HuH-7.5 (cell line): ENCODE measurements around the gene LDLR.
"Not testable (repeated sequence)": the region's sequence is repeated elsewhere in the genome, so short reads cannot be mapped to it uniquely, and the experiment has no call there.

Experiments
- DNase-seq: peaks from one replicate; pipeline ENCODE4 v3.0.0; 2011; ENCODE audit warnings: low spot score

Gene LDLR

GRCh38 chr19:11073568-11073967 is 15.7 kb upstream of the LDLR start:
- no peak for DNase-seq

- not testable (repeated sequence) for DNase-seq
Observed at GRCh38 chr19:11076792-11077191, 12.5 kb upstream of the LDLR start.

DNA sequence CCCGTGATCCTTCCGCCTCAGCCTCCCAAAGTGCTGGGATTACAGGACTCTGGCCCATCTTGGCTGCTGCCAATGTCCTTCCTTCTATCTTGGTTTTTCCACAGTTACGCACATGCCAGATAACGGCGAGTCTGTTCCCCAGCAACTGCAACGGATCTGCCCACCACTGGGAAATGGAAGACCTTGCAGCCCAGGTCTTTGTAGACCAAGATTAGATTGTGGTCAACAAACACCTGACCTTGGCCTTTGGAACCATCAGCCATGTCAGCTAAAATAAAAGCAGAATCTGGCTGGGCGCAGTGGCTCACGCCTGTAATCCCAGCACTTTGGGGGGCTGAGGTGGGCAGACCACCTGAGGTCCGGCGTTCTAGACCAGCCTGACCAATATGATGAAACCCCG is 10.4 kb upstream of the LDLR start:
- DNase-seq, result no peak

DNA sequence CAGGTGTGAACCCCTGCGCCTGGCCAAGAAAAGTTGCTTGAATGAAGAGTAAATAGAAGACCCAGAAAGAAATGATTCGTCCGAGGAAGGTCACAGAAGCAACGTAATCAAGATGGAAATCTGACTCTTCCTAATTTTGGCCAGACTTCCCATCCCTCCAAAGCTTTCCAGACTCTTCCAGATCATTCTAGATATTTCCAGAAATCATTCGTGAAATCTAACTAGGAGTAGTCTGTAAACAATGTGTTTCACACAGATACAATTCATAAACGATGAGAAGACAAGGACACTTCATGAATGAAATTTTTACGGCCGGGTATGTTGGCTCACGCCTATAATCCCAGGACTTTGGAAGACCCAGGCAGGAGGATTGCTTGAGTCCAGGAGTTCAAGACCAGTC is 9.3 kb upstream of the LDLR start:
- no peak for DNase-seq

- DNase-seq, result no peak
Observed at GRCh38 chr19:11087870-11088505, 1.3 kb upstream of the LDLR start.

DNA sequence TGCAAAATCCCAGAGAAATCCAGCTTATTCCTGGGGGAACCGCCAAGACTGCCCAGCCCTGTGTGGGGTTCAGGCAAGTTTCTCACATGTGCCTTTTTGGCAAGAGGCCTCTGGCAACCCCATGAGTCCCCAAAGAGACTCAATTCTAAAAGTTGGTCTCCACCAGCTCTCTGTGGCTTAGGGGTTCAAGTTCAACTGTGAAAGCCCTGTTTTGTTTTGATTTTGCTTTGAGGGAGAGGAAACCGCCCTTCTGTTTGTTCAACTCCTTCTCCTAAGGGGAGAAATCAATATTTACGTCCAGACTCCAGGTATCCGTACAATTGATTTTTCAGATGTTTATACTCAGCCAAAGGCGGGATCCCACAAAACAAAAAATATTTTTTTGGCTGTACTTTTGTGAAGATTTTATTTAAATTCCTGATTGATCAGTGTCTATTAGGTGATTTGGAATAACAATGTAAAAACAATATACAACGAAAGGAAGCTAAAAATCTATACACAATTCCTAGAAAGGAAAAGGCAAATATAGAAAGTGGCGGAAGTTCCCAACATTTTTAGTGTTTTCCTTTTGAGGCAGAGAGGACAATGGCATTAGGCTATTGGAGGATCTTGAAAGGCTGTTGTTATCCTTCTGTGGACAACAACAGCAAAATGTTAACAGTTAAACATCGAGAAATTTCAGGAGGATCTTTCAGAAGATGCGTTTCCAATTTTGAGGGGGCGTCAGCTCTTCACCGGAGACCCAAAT is 583 bp upstream of the LDLR start:
- DNase-seq, result no peak

DNA sequence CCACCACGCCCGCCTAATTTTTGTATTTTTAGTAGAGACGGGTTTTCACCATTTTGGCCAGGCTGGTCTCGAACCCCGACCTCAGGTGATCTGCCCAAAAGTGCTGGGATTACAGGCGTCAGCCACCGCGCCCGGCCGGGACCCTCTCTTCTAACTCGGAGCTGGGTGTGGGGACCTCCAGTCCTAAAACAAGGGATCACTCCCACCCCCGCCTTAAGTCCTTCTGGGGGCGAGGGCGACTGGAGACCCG is 676 bp downstream of the LDLR start:
- not testable (repeated sequence) for DNase-seq

DNA sequence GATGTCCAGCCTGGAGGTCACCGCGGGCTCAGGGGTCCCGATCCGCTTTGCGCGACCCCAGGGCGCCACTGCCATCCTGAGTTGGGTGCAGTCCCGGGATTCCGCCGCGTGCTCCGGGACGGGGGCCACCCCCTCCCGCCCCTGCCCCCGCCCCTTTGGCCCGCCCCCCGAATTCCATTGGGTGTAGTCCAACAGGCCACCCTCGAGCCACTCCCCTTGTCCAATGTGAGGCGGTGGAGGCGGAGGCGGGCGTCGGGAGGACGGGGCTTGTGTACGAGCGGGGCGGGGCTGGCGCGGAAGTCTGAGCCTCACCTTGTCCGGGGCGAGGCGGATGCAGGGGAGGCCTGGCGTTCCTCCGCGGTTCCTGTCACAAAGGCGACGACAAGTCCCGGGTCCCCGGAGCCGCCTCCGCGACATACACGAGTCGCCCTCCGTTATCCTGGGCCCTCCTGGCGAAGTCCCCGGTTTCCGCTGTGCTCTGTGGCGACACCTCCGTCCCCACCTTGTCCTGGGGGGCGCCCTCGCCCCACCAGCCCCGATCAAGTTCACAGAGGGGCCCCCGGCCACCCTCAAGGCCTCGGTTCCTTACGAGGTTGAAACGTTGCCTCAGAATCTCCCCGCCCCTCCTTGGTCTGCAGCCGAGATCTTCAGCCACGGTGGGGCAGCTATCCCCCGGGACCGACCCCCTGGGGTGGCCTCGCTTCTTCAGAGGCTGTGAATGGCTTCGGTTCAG is 1.2 kb downstream of the LDLR start:
- DNase-seq, result peak; percentile 79

DNA sequence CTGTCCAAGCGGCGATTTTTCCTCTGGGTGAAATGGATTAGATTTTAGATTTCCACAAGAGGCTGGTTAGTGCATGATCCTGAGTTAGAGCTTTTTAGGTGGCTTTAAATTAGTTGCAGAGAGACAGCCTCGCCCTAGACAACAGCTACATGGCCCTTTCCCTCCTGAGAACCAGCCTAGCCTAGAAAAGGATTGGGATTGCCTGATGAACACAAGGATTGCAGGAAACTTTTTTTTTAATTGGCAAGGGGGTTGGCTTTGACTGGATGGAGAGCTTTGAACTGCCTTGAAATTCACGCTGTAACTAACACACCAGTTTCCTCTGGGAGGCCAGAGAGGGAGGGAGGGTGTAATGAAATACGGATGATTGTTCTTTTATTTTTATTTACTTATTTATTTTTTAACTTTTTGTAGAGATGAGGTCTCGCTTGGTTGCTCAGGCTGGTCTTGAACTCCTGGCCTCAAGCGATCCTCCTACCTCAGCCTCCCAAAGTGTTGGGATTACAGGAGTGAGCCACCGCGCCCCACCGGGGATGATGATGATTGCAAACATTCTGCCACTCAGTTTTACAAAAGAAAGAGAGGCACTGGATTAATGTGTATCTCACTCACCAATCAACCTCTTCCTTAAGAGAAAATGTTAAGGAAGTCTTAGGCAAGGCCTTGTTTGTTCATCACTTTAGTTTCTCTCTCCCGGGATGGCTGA is 1.9 kb downstream of the LDLR start:
- no peak for DNase-seq

DNA sequence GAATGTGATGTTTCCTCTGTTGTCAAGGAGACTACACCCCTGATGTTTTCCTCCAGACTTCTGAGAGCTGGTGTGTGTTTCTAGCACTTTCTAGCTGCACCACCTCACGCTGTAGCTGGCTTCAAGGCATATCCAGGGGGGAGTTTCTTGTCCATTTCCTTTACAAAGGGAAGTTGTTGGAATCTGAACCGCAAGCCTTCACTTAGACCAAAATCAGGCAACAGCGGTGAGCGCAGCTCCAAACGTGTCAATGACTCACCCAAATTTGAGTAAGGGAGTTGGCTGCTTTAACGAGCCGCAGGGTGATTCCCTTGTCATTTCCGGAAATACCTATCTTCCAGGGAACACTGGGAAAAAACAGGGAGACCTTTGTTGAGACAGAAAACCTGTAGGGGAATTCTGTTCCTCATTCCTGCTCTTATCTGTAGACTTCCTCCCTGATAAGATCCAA is 2.5 kb downstream of the LDLR start:
- DNase-seq, result no peak

DNA sequence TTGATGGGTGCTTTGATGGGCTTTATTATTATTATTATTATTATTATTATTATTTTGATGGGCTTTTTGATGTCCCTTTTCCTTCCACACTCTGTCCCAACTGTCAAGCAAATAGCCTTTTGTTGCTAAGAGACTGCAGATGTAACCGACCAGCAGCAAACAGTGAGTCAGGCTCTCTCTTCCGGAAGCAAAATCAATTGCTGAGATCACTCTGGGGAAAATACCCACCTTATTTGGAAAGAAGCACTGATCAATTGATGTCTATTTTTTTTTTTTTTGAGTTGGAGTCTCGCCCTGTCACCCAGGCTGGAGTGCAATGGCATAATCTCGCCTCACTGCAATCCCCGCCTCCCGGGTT is 2.9 kb downstream of the LDLR start:
- DNase-seq, result peak; percentile 65

DNA sequence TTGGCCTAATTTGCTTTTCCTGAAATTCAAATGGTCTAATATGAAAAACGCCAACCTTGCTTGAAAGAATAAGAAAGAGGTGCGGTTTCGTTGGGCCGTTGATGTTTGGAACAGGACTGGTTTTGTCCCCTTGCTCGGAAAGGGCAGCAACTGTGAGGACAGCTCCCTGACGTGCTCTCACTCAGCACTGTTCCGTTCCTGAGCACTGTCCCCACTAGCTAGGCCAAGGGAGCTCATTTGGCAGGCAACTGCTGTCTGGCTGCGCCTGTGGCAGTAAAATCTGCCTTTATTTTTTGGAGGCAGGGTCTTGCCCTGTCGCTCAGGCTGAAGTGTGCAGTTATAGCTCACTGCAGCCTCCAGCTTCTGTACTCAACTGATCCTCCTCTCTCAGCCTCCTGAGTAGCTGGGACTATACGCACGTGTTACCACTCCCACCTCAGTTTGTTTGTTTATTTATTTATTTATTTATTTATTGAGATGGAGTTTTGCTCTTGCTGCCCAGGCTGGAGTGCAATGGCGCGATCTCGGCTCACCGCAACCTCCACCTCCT is 4.5 kb downstream of the LDLR start:
- DNase-seq, result no peak

GRCh38 chr19:11094520-11094894 is 5.2 kb downstream of the LDLR start:
- no peak for DNase-seq

DNA sequence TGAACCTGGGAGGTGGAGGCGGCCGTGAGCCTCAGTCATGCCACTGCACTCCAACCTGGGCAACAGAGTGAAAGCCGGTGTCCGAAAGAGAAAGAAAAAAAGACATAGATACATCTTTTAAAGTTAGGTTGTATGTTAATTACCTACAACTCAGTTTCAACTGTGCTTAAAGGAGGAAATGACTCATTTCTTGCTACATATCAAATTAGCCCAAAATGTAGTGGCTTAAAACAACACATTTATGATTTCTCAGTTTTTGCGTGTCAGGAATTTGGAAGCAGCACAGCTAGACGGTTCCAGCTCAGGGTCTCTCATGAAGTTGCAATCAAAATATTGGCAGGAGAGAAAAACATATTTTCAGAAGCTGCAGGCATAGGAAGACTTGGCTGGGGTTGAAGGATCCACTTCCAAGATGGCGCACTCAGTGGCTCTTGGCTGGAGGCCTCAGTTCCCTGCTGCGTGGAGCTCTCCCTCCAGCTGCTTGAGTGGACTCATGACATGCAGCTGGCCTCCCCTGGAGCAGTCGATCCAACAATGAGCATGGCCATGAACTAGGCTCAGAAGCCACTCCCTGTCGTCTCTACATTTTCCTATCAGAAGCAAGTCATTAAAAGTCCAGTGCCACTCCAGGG is 7.1 kb downstream of the LDLR start:
- no peak for DNase-seq

DNA sequence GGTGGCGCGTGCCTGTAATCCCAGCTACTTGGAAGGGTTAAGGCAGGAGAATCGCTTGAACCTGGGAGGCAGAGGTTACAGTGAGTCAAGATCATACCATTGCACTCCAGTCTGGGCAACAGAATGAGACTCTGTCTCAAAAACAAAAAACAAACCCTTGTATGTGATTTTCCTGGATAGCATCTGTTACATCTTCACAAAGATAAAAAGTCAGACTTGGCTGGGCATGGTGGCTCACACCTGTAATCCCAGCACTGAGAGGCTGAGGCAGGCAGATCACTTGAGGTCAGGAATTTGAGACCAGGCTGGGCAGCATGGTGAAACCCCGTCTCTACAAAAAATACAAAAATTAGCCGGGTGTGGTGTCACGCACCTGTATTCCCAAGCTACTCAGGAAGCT is 8.1 kb downstream of the LDLR start:
- not testable (repeated sequence) for DNase-seq

GRCh38 chr19:11098327-11098726 is 9.1 kb downstream of the LDLR start:
- DNase-seq, result no peak

DNA sequence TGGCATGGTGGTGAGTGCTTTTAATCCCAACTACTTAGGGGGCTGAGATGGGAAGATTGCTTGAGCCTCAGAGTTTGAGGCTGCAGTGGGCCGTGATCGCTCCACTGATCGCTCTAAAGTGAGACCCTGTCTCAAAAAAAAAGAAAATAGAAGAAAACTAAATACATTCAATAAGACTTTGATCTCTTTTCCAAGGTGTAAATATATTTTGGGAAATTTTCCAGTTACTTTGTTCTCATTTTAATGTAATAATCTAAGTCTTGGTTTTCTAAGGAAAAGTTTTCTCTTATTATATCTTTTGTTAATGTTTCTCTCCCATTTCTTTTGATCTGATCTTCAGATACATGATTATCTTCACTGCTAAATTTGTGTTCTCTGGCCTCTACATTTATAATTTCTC is 9.6 kb downstream of the LDLR start:
- DNase-seq, result no peak

DNA sequence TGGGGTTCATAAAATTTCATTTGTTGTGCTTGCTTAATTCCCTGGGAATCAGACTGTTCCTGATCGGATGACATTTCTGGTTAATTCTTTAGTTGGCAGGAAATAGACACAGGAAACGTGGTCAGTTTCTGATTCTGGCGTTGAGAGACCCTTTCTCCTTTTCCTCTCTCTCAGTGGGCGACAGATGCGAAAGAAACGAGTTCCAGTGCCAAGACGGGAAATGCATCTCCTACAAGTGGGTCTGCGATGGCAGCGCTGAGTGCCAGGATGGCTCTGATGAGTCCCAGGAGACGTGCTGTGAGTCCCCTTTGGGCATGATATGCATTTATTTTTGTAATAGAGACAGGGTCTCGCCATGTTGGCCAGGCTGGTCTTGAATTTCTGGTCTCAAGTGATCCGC is 10.8 kb downstream of the LDLR start:
- no peak for DNase-seq

- DNase-seq, result no peak
Observed at GRCh38 chr19:11101057-11101456, 11.8 kb downstream of the LDLR start.

DNA sequence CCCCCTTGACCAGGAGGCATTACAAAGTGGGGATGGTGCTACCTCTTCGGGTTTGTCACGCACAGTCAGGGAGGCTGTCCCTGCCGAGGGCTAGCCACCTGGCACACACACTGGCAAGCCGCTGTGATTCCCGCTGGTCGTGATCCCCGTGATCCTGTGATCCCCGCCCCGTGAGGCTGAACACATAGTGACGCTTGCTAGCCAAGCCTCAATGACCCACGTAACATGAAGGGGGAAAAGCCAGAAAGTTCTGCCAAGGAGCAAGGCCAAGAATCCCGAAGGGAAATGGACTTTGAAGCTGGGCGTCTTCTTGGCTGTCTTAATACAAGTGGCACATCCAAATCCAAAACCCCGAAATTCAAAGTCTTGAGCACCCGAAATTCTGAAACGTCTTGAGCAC is 13.7 kb downstream of the LDLR start:
- no peak for DNase-seq

- DNase-seq, result not testable (repeated sequence)
Observed at GRCh38 chr19:11103667-11104066, 14.4 kb downstream of the LDLR start.

GRCh38 chr19:11105014-11105636 is 15.9 kb downstream of the LDLR start:
- DNase-seq, result no peak
